Uterus (tissue), 2 donors: ENCODE data around the gene ZNF485.

Source experiments
- POLR2A ChIP-seq, 2 donors: fragments of 450-650 bp; IDR thresholded peaks; one replicate each; pipeline ENCODE4 v1.6.1; 2016; ENCODE audit warnings: antibody characterized with exemption in 2 of 2, mild to moderate bottlenecking in 1 of 2, moderate library complexity in 1 of 2
- TF ChIP-seq, protein P1 (sequence below), 4 experiments: fragments of 200-600 bp in 2 of 4; fragments of 450-650 bp in 2 of 4; sonication (generic) in 2 of 4; IDR thresholded peaks; one replicate each; pipeline ENCODE4 v1.5.1; 2016 to 2019; ENCODE audit warnings: antibody characterized with exemption in 4 of 4, mild to moderate bottlenecking in 2 of 4, moderate library complexity in 1 of 4

- TF ChIP-seq, protein P1, sequence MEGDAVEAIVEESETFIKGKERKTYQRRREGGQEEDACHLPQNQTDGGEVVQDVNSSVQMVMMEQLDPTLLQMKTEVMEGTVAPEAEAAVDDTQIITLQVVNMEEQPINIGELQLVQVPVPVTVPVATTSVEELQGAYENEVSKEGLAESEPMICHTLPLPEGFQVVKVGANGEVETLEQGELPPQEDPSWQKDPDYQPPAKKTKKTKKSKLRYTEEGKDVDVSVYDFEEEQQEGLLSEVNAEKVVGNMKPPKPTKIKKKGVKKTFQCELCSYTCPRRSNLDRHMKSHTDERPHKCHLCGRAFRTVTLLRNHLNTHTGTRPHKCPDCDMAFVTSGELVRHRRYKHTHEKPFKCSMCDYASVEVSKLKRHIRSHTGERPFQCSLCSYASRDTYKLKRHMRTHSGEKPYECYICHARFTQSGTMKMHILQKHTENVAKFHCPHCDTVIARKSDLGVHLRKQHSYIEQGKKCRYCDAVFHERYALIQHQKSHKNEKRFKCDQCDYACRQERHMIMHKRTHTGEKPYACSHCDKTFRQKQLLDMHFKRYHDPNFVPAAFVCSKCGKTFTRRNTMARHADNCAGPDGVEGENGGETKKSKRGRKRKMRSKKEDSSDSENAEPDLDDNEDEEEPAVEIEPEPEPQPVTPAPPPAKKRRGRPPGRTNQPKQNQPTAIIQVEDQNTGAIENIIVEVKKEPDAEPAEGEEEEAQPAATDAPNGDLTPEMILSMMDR (IDR thresholded peaks at IDR 0.05) = no peak
- no peak for TF ChIP-seq POLR2A (IDR thresholded peaks at IDR 0.05)
Observed at GRCh38 chr10:43584051-43584450, 22.2 kb upstream of the ZNF485 start.
